Neuron (in vitro differentiated cells): ENCODE measurements around the gene ZDHHC14.

Experiments
- H2AFZ ChIP-seq: one replicate; pipeline ENCODE4 v1.6.1; 2013; ENCODE audit warnings: low read depth, mild to moderate bottlenecking, inconsistent platforms, low read length, moderate library complexity
- H3K27me3 ChIP-seq: one replicate; pipeline ENCODE4 v1.6.1; 2013; ENCODE audit warnings: low read length; ENCODE audit not compliant: insufficient read depth
- H3K36me3 ChIP-seq: one replicate; pipeline ENCODE4 v1.6.1; 2013; ENCODE audit warnings: low read length; ENCODE audit not compliant: insufficient read depth
- H3K4me1 ChIP-seq: one replicate; pipeline ENCODE4 v1.6.1; 2013; ENCODE audit warnings: low read length; ENCODE audit not compliant: insufficient read depth
- H3K4me3 ChIP-seq: 2 replicates; pipeline ENCODE4 v1.5.1; 2013; ENCODE audit warnings: mild to moderate bottlenecking, low read length, moderate library complexity
- H3K9me3 ChIP-seq: one replicate; pipeline ENCODE4 v1.6.1; 2013; ENCODE audit warnings: low read length

Gene ZDHHC14

GRCh38 chr6:157471895-157472686, 91.1 kb downstream of the ZDHHC14 start:
- no peaks in the 10 kb centered on the region for H3K4me1 ChIP-seq
- no peaks in the 10 kb centered on the region for H3K27me3 ChIP-seq
- H3K36me3 ChIP-seq: no peaks in the 10 kb centered on the region
- H3K9me3 ChIP-seq: no peaks in the 10 kb centered on the region
- no peak overlapping the region for H3K4me3 ChIP-seq
- no peak overlapping the region for H2AFZ ChIP-seq

GRCh38 chr6:157476797-157477196, 95.8 kb downstream of the ZDHHC14 start:
- Histone ChIP-seq H3K4me1 (no peaks in the 10 kb centered on the region), H3K9me3 (no peaks in the 10 kb centered on the region), H2AFZ (no peak overlapping the region), H3K4me3 (no peak overlapping the region), H3K36me3 (no peaks in the 10 kb centered on the region), H3K27me3 (no peaks in the 10 kb centered on the region)

- no peaks in the 10 kb centered on the region for H3K27me3 ChIP-seq
Observed at GRCh38 chr6:157478926-157479325, 97.9 kb downstream of the ZDHHC14 start.

GRCh38 chr6:157479464-157480303, 98.7 kb downstream of the ZDHHC14 start:
- no peaks in the 10 kb centered on the region for H3K9me3 ChIP-seq

More at GRCh38 chr6:157478926-157479325, 97.9 kb downstream of the ZDHHC14 start:
- Histone ChIP-seq H3K4me1 (no peaks in the 10 kb centered on the region), H2AFZ (no peak overlapping the region), H3K36me3 (no peaks in the 10 kb centered on the region), H3K9me3 (no peaks in the 10 kb centered on the region), H3K4me3 (no peak overlapping the region)

GRCh38 chr6:157481189-157481864, 100.3 kb downstream of the ZDHHC14 start:
- no peak overlapping the region for H3K4me3 ChIP-seq
- no peaks in the 10 kb centered on the region for H3K9me3 ChIP-seq
- H2AFZ ChIP-seq: no peak overlapping the region
- H3K4me1 ChIP-seq: no peaks in the 10 kb centered on the region
- no peaks in the 10 kb centered on the region for H3K27me3 ChIP-seq
- H3K36me3 ChIP-seq: no peaks in the 10 kb centered on the region

More at GRCh38 chr6:157479464-157480303, 98.7 kb downstream of the ZDHHC14 start:
- H3K27me3 ChIP-seq: no peaks in the 10 kb centered on the region
- no peaks in the 10 kb centered on the region for H3K36me3 ChIP-seq
- no peak overlapping the region for H3K4me3 ChIP-seq
- H3K4me1 ChIP-seq: no peaks in the 10 kb centered on the region
- H2AFZ ChIP-seq: no peak overlapping the region

- no peak overlapping the region for H3K4me3 ChIP-seq
- no peaks in the 10 kb centered on the region for H3K4me1 ChIP-seq
- no peaks in the 10 kb centered on the region for H3K9me3 ChIP-seq
- no peaks in the 10 kb centered on the region for H3K27me3 ChIP-seq
- no peaks in the 10 kb centered on the region for H3K36me3 ChIP-seq
- H2AFZ ChIP-seq: no peak overlapping the region
Observed at GRCh38 chr6:157481865-157482249, 100.9 kb downstream of the ZDHHC14 start.

- Histone ChIP-seq H3K36me3 (no peaks in the 10 kb centered on the region), H3K9me3 (no peaks in the 10 kb centered on the region), H3K4me1 (no peaks in the 10 kb centered on the region), H3K27me3 (no peaks in the 10 kb centered on the region), H3K4me3 (no peak overlapping the region), H2AFZ (no peak overlapping the region)
Observed at GRCh38 chr6:157483770-157484169, 102.8 kb downstream of the ZDHHC14 start.

- H2AFZ ChIP-seq: no peak overlapping the region
- no peaks in the 10 kb centered on the region for H3K4me1 ChIP-seq
- no peaks in the 10 kb centered on the region for H3K27me3 ChIP-seq
- H3K36me3 ChIP-seq: no peaks in the 10 kb centered on the region
- no peak overlapping the region for H3K4me3 ChIP-seq
- H3K9me3 ChIP-seq: no peaks in the 10 kb centered on the region
Observed at GRCh38 chr6:157484181-157484580, 103.2 kb downstream of the ZDHHC14 start.

GRCh38 chr6:157486572-157486971, 105.6 kb downstream of the ZDHHC14 start:
- Histone ChIP-seq H3K4me1 (no peaks in the 10 kb centered on the region), H3K9me3 (no peaks in the 10 kb centered on the region), H3K36me3 (no peaks in the 10 kb centered on the region), H2AFZ (no peak overlapping the region), H3K27me3 (no peaks in the 10 kb centered on the region), H3K4me3 (no peak overlapping the region)

- no peak overlapping the region for H3K4me3 ChIP-seq
- H2AFZ ChIP-seq: no peak overlapping the region
- no peaks in the 10 kb centered on the region for H3K27me3 ChIP-seq
- no peaks in the 10 kb centered on the region for H3K9me3 ChIP-seq
- no peaks in the 10 kb centered on the region for H3K4me1 ChIP-seq
- H3K36me3 ChIP-seq: no peaks in the 10 kb centered on the region
Observed at GRCh38 chr6:157487110-157487773, 106.3 kb downstream of the ZDHHC14 start.

GRCh38 chr6:157488058-157488457, 107.1 kb downstream of the ZDHHC14 start:
- Histone ChIP-seq H3K27me3 (no peaks in the 10 kb centered on the region), H3K9me3 (no peaks in the 10 kb centered on the region), H3K36me3 (no peaks in the 10 kb centered on the region), H2AFZ (no peak overlapping the region), H3K4me1 (no peaks in the 10 kb centered on the region), H3K4me3 (no peak overlapping the region)

GRCh38 chr6:157488716-157489118, 107.7 kb downstream of the ZDHHC14 start:
- Histone ChIP-seq H3K9me3 (no peaks in the 10 kb centered on the region), H3K27me3 (no peaks in the 10 kb centered on the region), H3K4me1 (no peaks in the 10 kb centered on the region), H3K4me3 (no peak overlapping the region), H3K36me3 (no peaks in the 10 kb centered on the region), H2AFZ (no peak overlapping the region)
